Activated CD8-positive, alpha-beta memory T cell treated with anti-CD3 and anti-CD28 coated beads, Interleukin-2, amount 50 U/mL, for 4 hours (primary cell): Measurements from ENCODE around the gene OR4A5.
"Not testable (repeated sequence)": the region's sequence is repeated elsewhere in the genome, so short reads cannot be mapped to it uniquely, and the experiment has no call there.

Experiments
- DNase-seq: peaks from one replicate; pipeline ENCODE4 v3.0.0-alpha.2; 2020

The OR4A5 gene

GRCh38 chr11:54706532-54706931 is at the start of gene OR4A5:
TSS of gene OR4A5 (plus strand) at chr11:54706832. CDS start at chr11:54706885, 53 bp downstream.
- not testable (repeated sequence) for DNase-seq

DNA sequence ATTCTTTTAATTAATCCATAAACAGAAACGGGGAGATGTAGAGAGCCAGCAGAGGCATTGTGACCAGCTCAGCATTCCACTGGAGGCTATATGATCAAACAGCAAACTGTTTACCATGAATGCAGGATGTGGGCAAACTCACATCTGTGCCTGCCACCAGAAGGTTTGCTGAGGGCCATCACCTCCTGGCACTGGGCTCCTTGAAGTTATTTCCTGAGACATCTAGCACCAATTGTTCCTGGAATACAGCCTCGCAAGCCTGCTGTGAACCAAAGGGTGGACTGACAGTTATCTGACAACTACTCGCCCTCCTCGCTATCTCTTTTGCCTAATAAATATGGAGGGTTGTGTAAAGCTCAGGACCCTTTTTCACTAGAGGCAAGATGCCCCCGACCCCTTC is 13.5 kb downstream of the OR4A5 start:
- DNase-seq = not testable (repeated sequence)
